Fibroblast of skin of abdomen (primary cell): ENCODE data around the gene LDLR.
A peak's percentile ranks its signal among the peaks of the same experiment; 100 is the strongest.
"Not testable (repeated sequence)": the region's sequence is repeated elsewhere in the genome, so short reads cannot be mapped to it uniquely, and the experiment has no call there.

Experiments
- DNase-seq: peaks from one replicate; pipeline ENCODE4 v3.0.0-alpha.2; 2013

LDLR gene

DNA sequence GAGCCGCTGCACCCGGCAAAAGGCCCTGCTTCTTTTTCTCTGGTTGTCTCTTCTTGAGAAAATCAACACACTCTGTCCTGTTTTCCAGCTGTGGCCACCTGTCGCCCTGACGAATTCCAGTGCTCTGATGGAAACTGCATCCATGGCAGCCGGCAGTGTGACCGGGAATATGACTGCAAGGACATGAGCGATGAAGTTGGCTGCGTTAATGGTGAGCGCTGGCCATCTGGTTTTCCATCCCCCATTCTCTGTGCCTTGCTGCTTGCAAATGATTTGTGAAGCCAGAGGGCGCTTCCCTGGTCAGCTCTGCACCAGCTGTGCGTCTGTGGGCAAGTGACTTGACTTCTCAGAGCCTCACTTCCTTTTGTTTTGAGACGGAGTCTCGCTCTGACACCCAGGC lies 17.2 kb downstream of the LDLR start:
- DNase-seq = no peak

DNA sequence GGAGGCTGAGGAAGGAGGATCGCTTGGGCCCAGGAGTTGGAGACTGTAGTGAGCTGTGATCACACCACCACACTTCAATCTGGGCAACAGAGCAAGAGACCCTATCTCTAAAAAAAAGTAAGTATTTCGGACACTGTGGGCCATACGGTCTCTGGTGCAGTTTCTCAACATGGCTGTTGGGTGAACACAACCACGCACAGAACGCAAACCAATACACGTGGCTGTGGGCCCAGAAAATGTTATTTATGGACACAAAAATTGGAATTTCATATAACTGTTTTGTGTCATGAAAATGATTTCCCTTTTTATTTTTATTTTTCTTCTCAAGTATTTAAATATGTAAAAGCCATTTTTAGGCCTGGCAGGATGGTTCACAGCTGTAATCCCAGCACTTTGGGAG lies 19.5 kb downstream of the LDLR start:
- DNase-seq = no peak

DNA sequence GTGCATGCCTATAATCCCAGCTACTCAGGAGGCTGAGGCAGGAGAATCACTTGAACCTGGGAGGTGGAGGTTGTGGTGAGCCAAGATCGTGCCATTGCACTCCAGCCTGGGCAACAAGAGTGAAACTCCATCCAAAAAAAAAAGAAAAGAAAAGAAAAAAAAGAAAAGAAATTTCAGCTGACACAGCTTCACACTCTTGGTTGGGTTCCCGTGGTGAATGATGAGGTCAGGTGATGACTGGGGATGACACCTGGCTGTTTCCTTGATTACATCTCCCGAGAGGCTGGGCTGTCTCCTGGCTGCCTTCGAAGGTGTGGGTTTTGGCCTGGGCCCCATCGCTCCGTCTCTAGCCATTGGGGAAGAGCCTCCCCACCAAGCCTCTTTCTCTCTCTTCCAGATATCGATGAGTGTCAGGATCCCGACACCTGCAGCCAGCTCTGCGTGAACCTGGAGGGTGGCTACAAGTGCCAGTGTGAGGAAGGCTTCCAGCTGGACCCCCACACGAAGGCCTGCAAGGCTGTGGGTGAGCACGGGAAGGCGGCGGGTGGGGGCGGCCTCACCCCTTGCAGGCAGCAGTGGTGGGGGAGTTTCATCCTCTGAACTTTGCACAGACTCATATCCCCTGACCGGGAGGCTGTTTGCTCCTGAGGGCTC lies 22.0 kb downstream of the LDLR start:
- no peak for DNase-seq

DNA sequence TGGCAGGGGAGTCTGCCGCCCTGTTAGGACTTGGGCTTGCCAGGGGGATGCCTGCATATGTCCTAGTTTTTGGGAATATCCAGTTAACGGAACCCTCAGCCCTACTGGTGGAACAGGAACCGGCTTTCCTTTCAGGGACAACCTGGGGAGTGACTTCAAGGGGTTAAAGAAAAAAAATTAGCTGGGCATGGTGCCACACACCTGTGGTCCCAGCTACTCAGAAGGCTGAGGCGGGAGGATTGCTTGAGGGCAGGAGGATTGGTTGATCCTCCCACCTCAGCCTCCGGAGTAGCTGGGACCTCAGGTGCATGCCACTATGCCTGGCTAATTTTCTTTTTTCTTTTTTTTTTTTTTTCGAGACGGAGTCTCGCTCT lies 22.5 kb downstream of the LDLR start:
- no peak for DNase-seq

DNA sequence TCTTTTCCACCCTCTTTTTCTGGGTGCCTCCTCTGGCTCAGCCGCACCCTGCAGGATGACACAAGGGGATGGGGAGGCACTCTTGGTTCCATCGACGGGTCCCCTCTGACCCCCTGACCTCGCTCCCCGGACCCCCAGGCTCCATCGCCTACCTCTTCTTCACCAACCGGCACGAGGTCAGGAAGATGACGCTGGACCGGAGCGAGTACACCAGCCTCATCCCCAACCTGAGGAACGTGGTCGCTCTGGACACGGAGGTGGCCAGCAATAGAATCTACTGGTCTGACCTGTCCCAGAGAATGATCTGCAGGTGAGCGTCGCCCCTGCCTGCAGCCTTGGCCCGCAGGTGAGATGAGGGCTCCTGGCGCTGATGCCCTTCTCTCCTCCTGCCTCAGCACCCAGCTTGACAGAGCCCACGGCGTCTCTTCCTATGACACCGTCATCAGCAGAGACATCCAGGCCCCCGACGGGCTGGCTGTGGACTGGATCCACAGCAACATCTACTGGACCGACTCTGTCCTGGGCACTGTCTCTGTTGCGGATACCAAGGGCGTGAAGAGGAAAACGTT lies 24.0 kb downstream of the LDLR start:
- no peak for DNase-seq

DNA sequence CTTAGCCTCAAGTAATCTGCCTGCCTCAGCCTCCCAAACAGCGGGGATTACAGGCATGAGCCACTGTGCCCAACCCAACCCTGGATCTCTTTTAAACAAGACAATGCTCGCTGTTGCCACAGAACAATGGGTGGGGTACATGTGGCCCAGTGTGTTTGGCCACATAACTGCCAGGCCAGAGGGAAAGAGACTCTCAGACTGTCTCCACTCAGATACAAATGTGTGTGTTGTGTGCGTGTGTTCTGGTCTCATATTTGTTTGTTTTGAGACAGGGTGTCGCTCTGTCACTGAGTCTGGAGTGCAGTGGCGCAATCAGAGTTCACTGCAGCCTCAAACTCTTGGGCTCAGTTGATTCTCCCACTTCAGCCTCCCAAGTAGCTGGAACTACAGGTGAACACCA lies 25.8 kb downstream of the LDLR start:
- DNase-seq = no peak

DNA sequence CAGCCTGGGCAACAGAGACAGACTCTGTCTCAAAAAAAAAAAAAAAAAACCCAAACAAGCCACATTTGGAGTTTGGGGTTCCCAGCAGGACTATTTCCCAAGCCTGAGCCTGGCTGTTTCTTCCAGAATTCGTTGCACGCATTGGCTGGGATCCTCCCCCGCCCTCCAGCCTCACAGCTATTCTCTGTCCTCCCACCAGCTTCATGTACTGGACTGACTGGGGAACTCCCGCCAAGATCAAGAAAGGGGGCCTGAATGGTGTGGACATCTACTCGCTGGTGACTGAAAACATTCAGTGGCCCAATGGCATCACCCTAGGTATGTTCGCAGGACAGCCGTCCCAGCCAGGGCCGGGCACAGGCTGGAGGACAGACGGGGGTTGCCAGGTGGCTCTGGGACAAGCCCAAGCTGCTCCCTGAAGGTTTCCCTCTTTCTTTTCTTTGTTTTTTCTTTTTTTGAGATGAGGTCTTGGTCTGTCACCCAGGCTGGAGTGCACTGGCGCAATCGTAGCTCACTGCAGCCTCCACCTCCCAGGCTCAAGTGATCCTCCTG lies 26.7 kb downstream of the LDLR start:
- DNase-seq = no peak

DNA sequence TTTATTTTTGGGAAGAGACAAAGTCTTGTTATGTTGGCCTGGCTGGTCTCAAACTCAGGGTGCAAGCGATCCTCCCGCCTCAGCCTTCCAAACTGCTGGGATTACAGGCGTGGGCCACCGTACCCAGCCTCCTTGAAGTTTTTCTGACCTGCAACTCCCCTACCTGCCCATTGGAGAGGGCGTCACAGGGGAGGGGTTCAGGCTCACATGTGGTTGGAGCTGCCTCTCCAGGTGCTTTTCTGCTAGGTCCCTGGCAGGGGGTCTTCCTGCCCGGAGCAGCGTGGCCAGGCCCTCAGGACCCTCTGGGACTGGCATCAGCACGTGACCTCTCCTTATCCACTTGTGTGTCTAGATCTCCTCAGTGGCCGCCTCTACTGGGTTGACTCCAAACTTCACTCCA lies 27.2 kb downstream of the LDLR start:
- no peak for DNase-seq

DNA sequence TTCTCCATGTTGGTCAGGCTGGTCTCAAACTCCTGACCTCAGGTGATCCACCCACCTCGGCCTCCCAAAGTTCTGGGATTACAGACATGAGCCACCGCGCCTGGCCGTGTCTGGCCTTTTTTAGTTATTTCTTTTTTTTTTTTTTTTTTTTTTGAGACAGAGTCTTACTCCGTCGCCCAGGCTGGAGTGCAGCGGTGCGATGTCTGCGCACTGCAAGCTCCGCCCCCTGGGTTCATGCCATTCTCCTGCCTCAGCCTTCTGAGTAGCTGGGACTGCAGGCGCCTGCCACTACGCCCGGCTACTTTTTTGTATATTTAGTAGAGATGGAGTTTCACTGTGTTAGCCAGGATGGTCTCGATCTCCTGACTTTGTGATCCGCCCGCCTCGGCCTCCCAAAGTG lies 32.7 kb downstream of the LDLR start:
- DNase-seq = not testable (repeated sequence)

DNA sequence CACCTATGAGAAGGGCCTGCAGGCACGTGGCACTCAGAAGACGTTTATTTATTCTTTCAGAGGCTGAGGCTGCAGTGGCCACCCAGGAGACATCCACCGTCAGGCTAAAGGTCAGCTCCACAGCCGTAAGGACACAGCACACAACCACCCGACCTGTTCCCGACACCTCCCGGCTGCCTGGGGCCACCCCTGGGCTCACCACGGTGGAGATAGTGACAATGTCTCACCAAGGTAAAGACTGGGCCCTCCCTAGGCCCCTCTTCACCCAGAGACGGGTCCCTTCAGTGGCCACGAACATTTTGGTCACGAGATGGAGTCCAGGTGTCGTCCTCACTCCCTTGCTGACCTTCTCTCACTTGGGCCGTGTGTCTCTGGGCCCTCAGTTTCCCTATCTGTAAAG lies 33.9 kb downstream of the LDLR start:
- no peak for DNase-seq

DNA sequence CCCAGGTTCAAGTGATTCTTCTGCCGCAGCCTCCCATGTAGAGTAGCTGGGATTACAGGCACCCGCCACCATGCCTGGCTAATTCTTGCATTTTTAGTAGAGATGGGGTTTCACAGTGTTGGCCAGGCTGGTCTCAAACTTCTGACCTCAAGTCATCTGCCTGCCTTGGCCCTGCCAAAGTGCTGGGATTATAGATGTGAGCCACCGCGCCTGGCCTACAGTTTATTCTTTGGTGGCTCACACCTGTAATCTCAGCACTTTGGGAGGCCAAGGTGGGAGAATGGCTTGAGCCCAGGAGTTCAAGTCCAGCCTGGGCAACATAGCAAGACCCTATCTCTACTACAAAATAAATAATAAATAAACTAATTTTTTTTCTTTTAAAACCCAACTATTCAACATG lies 34.9 kb downstream of the LDLR start:
- not testable (repeated sequence) for DNase-seq

DNA sequence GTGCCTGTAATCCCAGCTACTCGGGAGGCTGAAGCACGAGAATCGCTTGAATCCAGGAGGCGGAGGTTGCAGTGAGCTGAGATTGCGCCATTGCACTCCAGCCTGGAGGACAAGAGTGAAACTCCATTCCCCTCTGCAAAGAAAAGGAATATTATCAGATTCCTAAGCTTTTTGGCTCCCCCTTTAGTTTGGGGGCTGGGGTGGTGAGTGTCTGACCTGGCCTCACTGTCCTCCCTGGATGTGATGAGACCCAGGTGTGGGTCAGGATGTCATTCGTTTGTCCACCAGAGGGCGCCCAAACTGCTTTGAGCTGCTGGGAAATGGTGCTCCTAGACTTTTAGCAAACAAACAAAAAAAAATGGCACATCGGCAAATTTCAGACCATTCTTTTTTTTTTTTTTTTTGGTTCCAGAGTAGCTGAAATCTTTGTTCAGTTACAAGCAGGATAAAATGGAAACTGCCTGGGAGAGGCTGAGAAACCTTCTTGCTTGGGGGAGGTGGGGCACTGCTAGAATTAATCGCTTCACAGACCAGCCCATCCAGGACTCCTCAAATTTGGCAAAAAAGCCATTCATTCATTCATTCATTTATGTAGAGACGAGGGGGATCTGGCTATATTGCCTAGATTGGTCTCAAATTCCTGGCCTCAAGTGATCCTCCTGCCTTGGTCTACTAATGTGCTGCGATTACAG lies 36.9 kb downstream of the LDLR start:
- DNase-seq = peak; percentile 61

DNA sequence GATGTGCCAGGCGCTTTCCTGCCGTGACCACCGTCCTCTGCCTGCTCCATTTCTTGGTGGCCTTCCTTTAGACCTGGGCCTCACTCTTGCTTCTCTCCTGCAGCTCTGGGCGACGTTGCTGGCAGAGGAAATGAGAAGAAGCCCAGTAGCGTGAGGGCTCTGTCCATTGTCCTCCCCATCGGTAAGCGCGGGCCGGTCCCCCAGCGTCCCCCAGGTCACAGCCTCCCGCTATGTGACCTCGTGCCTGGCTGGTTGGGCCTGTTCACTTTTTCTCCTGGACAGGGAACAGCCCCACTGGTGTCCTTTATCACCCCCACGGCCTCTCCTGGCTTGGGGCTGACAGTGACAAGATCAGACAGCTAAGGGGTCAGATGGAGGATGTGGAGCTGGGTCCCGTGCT lies 38.6 kb downstream of the LDLR start:
- DNase-seq = no peak

DNA sequence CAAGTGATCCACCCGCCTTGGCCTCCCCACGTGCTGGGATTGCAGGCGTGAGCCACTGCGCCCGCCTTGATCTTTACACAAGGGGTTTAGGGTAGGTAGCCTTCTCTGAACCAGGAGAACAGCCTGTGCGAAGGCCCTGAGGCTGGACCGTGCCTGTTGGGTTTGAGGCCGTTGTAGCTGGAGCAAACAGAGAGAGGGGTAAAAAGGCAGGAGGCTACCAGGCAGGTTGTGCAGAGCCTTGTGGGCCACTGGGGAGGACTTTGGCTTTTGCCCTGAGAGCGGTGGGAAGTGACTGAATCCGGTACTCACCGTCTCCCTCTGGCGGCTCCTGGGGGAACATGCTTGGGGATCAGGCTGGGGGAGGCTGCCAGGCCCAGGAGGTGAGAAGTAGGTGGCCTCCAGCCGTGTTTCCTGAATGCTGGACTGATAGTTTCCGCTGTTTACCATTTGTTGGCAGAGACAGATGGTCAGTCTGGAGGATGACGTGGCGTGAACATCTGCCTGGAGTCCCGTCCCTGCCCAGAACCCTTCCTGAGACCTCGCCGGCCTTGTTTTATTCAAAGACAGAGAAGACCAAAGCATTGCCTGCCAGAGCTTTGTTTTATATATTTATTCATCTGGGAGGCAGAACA lies 41.7 kb downstream of the LDLR start:
- DNase-seq = peak; percentile 57

DNA sequence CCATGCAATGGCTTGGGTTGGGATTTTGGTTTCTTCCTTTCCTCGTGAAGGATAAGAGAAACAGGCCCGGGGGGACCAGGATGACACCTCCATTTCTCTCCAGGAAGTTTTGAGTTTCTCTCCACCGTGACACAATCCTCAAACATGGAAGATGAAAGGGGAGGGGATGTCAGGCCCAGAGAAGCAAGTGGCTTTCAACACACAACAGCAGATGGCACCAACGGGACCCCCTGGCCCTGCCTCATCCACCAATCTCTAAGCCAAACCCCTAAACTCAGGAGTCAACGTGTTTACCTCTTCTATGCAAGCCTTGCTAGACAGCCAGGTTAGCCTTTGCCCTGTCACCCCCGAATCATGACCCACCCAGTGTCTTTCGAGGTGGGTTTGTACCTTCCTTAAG lies 42.2 kb downstream of the LDLR start:
- no peak for DNase-seq

DNA sequence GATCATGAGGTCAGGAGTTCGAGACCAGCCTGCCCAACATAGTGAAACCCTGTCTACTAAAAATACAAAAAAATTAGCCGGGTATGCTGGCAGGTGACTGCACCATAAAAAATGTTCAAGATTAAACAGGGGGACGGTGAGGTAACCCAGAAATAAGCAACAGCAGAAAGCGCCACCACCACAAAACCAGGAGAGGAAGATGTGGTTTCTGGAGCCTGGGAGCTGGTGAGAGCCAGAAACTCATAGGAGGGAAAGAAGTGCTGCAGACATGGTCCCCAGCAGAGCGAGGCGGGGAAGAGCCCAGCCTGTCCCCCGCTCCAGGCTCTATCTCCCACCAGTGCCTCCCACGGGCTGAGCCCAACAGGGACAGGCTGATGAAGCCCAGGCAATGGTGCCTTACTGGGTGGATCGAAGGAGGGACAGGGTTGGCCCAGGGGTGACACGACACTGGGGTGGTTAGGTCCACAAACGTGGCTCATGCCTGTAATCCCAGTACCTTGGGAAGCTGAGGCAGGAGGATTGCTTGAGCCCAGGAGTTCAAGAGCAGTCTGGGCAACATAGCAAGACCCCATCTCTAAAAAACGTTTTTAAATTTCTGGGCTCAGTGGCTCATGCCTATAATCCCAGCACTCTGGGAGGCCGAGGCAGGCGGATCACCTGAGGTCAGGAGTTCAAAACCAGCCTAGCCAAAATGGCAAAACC lies 47.3 kb downstream of the LDLR start:
- DNase-seq = no peak

DNA sequence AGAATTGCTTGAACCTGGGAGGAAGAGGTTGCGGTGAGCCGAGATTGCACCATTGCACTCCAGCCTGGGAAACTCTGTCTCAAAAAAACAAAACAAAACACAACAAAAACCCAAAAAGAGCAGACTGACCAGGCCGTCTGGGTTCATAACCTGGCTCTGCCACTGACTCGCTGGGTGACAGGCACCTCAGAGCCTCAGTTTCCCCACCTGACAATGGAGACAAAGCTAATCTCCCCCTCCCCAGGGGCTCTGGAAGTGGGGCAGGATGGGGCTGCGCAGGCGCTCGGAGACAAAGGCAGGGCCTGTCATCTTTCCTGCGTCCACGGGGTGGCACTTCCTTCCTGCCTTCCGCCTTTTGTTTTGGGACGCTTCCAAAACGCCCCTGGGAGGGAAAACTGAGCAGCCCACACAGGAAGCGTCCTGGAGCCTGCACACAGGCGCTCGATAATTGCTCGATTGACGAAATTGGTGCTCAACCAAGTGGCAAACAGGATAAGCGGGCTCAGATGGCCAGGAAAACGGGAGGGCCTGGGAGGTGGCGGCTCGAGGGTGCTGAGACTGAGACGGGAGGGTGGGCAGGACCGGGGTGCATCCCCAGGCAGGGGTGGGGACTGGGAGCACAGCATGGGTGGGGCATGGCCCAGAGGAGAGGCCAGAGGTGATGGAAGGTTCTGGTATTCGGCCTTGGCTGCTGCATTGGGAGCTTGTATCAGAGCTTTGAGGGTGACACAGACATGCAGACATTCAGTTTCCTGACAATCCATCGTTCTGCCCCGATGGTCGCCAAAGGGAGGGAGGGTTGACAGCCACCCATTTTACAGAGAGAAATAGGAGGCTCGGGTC lies 48.5 kb downstream of the LDLR start:
- peak; percentile 93 for DNase-seq

DNA sequence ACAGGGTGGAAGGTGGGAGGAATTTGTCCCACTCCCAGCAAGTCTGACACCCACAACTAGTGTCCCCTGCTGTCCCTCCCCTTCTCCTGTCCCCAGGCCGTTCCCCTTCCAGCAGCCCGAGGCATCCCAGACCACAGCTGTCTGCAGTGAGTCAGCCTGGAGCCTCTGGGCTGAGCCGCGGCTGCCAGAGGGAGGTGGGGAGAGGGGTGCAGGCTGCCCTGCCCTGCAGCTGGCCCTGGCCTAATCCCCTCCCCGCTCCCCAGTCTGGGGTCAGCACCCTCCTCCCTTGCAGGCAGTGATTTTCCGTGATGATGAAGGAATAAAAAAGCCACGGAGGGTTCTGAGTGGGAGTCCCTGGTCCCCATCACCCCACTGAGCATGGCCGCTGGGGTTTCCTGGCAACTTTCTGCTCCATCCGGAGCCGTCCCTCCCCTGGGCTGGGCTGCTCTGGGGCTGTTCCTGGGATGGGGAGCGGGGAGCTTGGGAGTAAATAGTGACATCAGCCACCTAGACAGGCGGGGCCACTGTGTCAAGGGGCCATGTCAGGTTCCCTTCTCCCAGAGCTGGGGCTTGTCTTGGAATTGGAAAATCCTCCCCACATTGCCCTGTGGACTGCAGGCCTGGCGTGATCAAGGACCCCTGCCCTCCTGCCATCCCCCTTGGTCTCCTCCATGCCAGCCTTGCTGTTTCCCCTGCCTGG lies 49.5 kb downstream of the LDLR start:
- peak; percentile 84 for DNase-seq

DNA sequence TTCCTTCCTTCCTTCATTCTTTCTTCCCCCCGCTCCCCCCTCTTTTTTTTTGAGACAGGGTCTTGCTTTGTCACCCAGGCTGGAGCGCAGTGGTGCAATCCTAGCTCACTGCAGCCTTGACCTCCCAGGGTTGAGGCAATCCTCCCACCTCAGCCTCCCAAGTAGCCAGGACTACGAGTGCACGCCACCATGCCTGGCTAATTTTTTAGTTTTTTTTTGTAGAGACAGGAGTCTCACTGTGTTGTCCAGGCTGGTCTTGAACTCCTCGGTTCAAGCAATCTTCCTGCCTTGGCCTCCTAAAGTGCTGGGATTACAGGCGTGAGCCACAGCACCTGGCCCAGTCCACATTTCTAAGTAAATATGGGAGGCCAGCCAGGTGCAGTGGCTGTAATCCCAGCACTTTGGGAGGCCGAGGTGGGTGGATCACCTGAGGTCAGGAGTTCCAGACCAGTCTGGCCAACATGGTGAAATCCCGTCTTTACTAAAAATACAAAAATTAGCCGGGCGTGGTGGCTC lies 50.8 kb downstream of the LDLR start:
- DNase-seq = not testable (repeated sequence)

DNA sequence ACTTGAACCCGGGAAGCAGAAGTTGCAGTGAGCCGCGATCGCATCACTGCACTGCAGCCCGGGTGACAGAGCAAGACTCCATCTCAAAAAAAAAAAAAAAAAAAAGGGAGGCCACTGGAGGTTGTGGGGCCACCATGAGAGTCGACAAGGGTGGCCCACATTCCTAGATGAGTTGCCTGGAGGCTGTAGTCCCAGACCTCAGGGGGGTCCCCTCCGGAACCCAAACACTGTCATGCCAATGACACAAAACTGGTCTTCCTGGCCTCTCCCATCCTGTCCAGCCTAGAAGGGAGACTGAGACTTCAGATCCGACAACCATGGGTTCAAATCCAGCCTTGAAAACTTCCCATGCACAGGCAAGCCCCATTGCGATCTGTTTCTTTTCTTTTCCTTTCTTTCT lies 51.6 kb downstream of the LDLR start:
- DNase-seq = no peak

DNA sequence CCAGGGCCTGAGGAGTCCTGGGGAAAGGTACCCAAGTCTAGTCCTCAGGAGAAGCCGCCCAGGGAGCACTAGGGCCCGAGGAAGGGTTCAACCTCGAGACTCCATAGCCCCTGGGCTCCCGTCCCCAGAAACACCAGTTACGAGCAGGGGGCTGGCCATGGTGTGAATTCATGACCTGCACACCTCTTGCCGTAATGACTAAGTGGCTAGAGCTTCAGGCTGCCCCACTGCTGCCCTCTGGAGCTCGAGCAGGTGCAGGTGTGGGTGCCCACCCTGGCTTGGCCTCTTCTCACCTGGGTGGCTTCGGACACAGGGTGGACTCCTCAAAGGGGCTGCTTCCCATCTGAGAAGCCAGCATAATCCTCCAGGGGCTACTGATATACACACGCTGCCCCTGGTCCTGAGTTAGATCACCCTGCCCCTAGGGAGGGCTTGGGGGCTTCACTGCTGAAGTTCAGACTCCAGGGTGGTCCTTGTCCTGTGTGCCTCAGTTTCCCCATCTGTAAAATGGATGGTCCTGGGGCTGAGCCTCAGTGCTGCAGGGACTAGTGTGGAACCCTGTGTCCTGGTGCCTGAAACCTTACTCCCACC lies 52.8 kb downstream of the LDLR start:
- DNase-seq = no peak
